ENCODE measurements around the gene PRKAG2. TPM values are rescaled to one million over a fixed set of nuclear protein-coding genes. Genes with fewer than 3 reads are reported as not detected.

Gene PRKAG2
- polyA plus RNA-seq, 3 donors, result 29.2 to 59.8 (median 30.9) TPM

DNA sequence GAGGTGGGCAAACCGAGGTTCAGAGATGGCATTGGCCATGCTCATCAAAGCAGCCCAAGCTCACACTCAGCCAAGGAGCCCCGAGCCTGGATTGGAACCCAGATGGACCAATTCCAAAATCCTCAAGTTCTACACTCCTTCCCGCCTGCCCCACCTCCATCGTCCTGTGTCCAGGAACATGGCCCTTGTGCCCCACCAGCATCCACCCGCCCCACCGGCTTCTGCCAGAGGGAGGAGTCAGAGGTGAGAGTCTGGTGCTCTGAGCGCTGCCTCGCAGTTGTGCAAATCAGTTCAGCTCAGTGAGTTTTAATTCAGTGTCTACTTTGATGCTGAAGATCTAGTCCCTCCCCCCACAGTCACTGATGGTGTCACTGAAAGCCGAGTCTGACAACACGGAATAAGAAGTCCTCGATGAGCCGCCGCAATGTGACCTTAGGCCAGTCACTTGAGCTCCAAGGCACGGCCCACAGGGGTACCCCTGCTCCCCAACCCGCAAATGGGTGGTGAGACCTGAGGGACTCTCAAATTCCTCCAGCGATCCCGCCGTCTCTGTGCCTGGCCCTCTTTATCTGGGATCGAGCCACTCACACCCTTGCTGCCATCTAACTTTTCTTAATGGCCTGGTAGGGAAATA is 26.3 kb downstream of the PRKAG2 start:
- H3K27me3 Mint-ChIP-seq (ENCODE audit: low read depth in 3 of 3), result peaks cover 0 to 3% (median 1%) of the 10 kb centered on the region in 3 donors

GRCh38 chr7:151849879-151850260 is 27.0 kb downstream of the PRKAG2 start:
- Mint-ChIP-seq H3K36me3 (peaks cover 41 to 46% of the 10 kb centered on the region in 2 donors), H3K27ac (peak overlapping the region; percentile 98 to 100 (median 100)), H3K4me1 (peaks cover 83% of the 10 kb centered on the region), H3K9me3 (no peaks in the 10 kb centered on the region), H3K27me3 (ENCODE audit: low read depth in 3 of 3) (peaks cover 0 to 3% (median 1%) of the 10 kb centered on the region in 3 donors), H3K4me3 (no peak overlapping the region)
- peaks cover 76 to 84% of the 10 kb centered on the region in 2 donors for H3K4me1 ChIP-seq (ENCODE audit: control insufficient read depth in 1 of 2, insufficient read depth in 2 of 2, low read length in 2 of 2)
- TF ChIP-seq, protein P1, sequence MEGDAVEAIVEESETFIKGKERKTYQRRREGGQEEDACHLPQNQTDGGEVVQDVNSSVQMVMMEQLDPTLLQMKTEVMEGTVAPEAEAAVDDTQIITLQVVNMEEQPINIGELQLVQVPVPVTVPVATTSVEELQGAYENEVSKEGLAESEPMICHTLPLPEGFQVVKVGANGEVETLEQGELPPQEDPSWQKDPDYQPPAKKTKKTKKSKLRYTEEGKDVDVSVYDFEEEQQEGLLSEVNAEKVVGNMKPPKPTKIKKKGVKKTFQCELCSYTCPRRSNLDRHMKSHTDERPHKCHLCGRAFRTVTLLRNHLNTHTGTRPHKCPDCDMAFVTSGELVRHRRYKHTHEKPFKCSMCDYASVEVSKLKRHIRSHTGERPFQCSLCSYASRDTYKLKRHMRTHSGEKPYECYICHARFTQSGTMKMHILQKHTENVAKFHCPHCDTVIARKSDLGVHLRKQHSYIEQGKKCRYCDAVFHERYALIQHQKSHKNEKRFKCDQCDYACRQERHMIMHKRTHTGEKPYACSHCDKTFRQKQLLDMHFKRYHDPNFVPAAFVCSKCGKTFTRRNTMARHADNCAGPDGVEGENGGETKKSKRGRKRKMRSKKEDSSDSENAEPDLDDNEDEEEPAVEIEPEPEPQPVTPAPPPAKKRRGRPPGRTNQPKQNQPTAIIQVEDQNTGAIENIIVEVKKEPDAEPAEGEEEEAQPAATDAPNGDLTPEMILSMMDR (IDR thresholded peaks at IDR 0.05), result no peak
- H3K4me3 ChIP-seq (replicated peaks in 1 of 3; ENCODE audit: low read depth in 2 of 3, low read length in 3 of 3), result no peak overlapping the region
- peaks cover 5 to 12% of the 10 kb centered on the region in 2 donors for H3K36me3 ChIP-seq (replicated peaks in 1 of 2; ENCODE audit: control insufficient read depth in 1 of 2, insufficient read depth in 2 of 2, low read length in 2 of 2)
- H3K4me2 ChIP-seq (replicated peaks; ENCODE audit: extremely low read depth, low read length, poor library complexity, severe bottlenecking), result peak overlapping the region; percentile 68
- H3K27ac ChIP-seq (ENCODE audit: low read depth in 1 of 2, low read length in 2 of 2), result peak overlapping the region; percentile 97 to 98
- peaks cover 20% of the 10 kb centered on the region for H4K20me1 ChIP-seq (ENCODE audit: insufficient read depth, low read length)
- 96% methylated on average over 11 of the region's 13 CpGs for WGBS (ENCODE audit: insufficient coverage)
- no peak overlapping the region for H2AFZ ChIP-seq (ENCODE audit: insufficient read depth, low read depth, low read length, poor library complexity, severe bottlenecking)
- H3K27me3 ChIP-seq (ENCODE audit: control insufficient read depth in 2 of 2, insufficient read depth in 2 of 2, low read length in 2 of 2), result no peaks in the 10 kb centered on the region
- H3K9me3 ChIP-seq (replicated peaks in 1 of 2; ENCODE audit: control insufficient read depth in 1 of 2, insufficient read depth in 1 of 2, low read length in 2 of 2), result no peaks in the 10 kb centered on the region
- peaks cover 79% of the 10 kb centered on the region for H3K79me2 ChIP-seq (ENCODE audit: insufficient read depth, low read length)
- intact Hi-C loops (cut with micrococcal nuclease), result loop anchor here (5.0 kb wide), 3 partner anchors 43 to 72 kb away; no protein-coding TSS in a partner anchor
- no peak for DNase-seq
- H3K9ac ChIP-seq (ENCODE audit: insufficient read depth, low read length, poor library complexity, severe bottlenecking), result peak overlapping the region; percentile 80

More for the DNA sequence above, 26.3 kb downstream of the PRKAG2 start:
- peaks cover 27% of the 10 kb centered on the region for H4K20me1 ChIP-seq (ENCODE audit: insufficient read depth, low read length)
- H3K9me3 Mint-ChIP-seq, result no peaks in the 10 kb centered on the region
- WGBS (ENCODE audit: insufficient coverage), result 42% methylated on average over 9 of the region's 19 CpGs
- TF ChIP-seq, protein P1 (IDR thresholded peaks at IDR 0.05), result peak; percentile 10
- H3K27ac ChIP-seq (ENCODE audit: low read depth in 1 of 2, low read length in 2 of 2), result peak overlapping the region; percentile 97 to 98
- H3K36me3 ChIP-seq (replicated peaks in 1 of 2; ENCODE audit: control insufficient read depth in 1 of 2, insufficient read depth in 2 of 2, low read length in 2 of 2), result peaks cover 5 to 12% of the 10 kb centered on the region in 2 donors
- H3K4me2 ChIP-seq (replicated peaks; ENCODE audit: extremely low read depth, low read length, poor library complexity, severe bottlenecking), result peak overlapping the region; percentile 68
- no peak overlapping the region for H2AFZ ChIP-seq (ENCODE audit: insufficient read depth, low read depth, low read length, poor library complexity, severe bottlenecking)
- peak overlapping the region; percentile 98 to 100 (median 100) for H3K27ac Mint-ChIP-seq
- no peaks in the 10 kb centered on the region for H3K9me3 ChIP-seq (replicated peaks in 1 of 2; ENCODE audit: control insufficient read depth in 1 of 2, insufficient read depth in 1 of 2, low read length in 2 of 2)
- H3K4me1 Mint-ChIP-seq, result peaks cover 76% of the 10 kb centered on the region
- no peaks in the 10 kb centered on the region for H3K27me3 ChIP-seq (ENCODE audit: control insufficient read depth in 2 of 2, insufficient read depth in 2 of 2, low read length in 2 of 2)
- H3K79me2 ChIP-seq (ENCODE audit: insufficient read depth, low read length), result peaks cover 77% of the 10 kb centered on the region
- H3K4me1 ChIP-seq (ENCODE audit: control insufficient read depth in 1 of 2, insufficient read depth in 2 of 2, low read length in 2 of 2), result peaks cover 69 to 77% of the 10 kb centered on the region in 2 donors
- peaks cover 34 to 40% of the 10 kb centered on the region in 2 donors for H3K36me3 Mint-ChIP-seq
- H3K4me3 Mint-ChIP-seq, result peak overlapping the region; percentile 69 to 85
- intact Hi-C loops (cut with micrococcal nuclease), result loop anchor here (5.0 kb wide), 3 partner anchors 43 to 72 kb away; no protein-coding TSS in a partner anchor
- H3K4me3 ChIP-seq (replicated peaks in 1 of 3; ENCODE audit: low read depth in 2 of 3, low read length in 3 of 3), result peak overlapping the region in 1 of 3 experiments; percentile 66
- peak; percentile 77 to 91 (median 87) for DNase-seq
- peak overlapping the region; percentile 80 for H3K9ac ChIP-seq (ENCODE audit: insufficient read depth, low read length, poor library complexity, severe bottlenecking)
